ENCODE results near the gene MAPKAP1. TPM values are rescaled to one million over a fixed set of nuclear protein-coding genes. Genes with fewer than 3 reads are reported as not detected.
"Not testable (repeated sequence)": the region's sequence is repeated elsewhere in the genome, so short reads cannot be mapped to it uniquely, and the experiment has no call there.

MAPKAP1 gene
- total RNA-seq, 1 donor from 2014 or later, result 63.4 TPM

GRCh38 chr9:125406810-125407087 is 300.3 kb downstream of the MAPKAP1 start:
- peak overlapping the region; percentile 13 for H3K4me3 Mint-ChIP-seq
- TF ChIP-seq CTCF (conservative IDR thresholded peaks at IDR 0.05), result no peak
- H3K27ac Mint-ChIP-seq (ENCODE audit: unreplicated experiment), result peak overlapping the region; percentile 57
- H3K27me3 Mint-ChIP-seq (ENCODE audit: low read depth), result peaks cover 3% of the 10 kb centered on the region
- H3K9me3 Mint-ChIP-seq, result peaks cover 6% of the 10 kb centered on the region
- DNase-seq (ENCODE audit: low read depth, low spot score), result no peak
- H3K4me1 Mint-ChIP-seq, result peaks cover 13% of the 10 kb centered on the region
- peaks cover 4% of the 10 kb centered on the region for H3K36me3 Mint-ChIP-seq (ENCODE audit: low read depth)

GRCh38 chr9:125405938-125406809 is 300.8 kb downstream of the MAPKAP1 start:
- Mint-ChIP-seq H3K4me3 (peak overlapping the region; percentile 13), H3K27me3 (ENCODE audit: low read depth) (peaks cover 3% of the 10 kb centered on the region), H3K4me1 (peaks cover 13% of the 10 kb centered on the region), H3K9me3 (peaks cover 6% of the 10 kb centered on the region), H3K36me3 (ENCODE audit: low read depth) (peaks cover 4% of the 10 kb centered on the region), H3K27ac (ENCODE audit: unreplicated experiment) (no peak overlapping the region)
- DNase-seq (ENCODE audit: low read depth, low spot score), result no peak
- no peak for TF ChIP-seq CTCF (conservative IDR thresholded peaks at IDR 0.05)

GRCh38 chr9:125404733-125405132 is 302.3 kb downstream of the MAPKAP1 start:
- no peak overlapping the region for H3K27ac Mint-ChIP-seq (ENCODE audit: unreplicated experiment)
- peaks cover 7% of the 10 kb centered on the region for H3K4me1 Mint-ChIP-seq
- DNase-seq (ENCODE audit: low read depth, low spot score), result no peak
- H3K27me3 Mint-ChIP-seq (ENCODE audit: low read depth), result no peaks in the 10 kb centered on the region
- TF ChIP-seq CTCF (conservative IDR thresholded peaks at IDR 0.05), result no peak
- no peaks in the 10 kb centered on the region for H3K36me3 Mint-ChIP-seq (ENCODE audit: low read depth)
- H3K9me3 Mint-ChIP-seq, result peaks cover 2% of the 10 kb centered on the region
- H3K4me3 Mint-ChIP-seq, result no peak overlapping the region

DNA sequence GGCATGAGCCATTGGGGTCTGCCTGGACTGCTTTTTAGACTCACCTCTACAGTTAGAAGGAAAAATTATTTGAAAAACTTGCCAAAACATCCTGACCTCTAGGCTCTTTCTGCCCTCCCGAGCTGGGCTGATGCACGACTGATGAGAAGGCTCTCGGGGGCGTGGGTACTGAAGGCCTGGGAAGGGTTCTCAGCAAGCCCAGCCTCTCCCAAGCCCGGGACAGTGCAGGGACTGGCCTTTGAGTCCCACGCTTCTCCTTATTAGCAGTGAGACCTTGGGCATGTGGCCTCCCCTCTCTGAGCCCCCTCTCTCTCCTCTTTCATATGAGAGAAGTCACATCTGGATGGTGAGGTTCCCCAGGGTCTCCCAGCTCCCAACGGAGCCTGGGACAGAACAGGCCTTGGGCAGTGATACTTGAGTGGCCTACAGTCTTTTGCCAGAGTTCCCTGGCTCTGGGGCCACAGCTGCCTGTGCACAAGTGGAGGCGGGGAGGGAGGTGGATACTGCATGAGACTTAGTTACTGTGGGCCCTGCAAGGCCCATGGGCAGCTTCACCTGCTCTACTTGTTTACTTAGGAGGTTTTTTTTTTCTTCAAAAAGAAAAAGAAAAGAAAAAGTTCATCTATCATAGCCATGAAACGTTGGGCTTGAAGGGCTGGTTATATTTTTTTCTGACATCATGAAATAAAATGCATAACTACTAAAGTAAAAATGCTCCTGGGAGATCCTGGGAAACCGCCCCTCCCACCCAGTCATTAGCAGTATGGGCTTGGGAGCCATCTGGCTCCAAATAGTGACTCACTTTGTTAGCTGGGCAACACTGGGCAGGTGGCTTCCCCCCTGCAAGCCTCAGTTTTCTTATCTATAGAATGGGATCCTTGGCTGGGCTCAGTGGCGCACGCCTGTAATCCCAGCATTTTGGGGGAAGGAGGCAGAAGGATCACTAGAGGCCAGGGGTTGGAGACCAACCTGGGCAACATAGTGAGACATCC is 306.0 kb downstream of the MAPKAP1 start:
- H3K9me3 Mint-ChIP-seq, result no peaks in the 10 kb centered on the region
- no peak overlapping the region for H3K27ac Mint-ChIP-seq (ENCODE audit: unreplicated experiment)
- no peak overlapping the region for H3K4me3 Mint-ChIP-seq
- TF ChIP-seq CTCF (conservative IDR thresholded peaks at IDR 0.05), result no peak
- H3K4me1 Mint-ChIP-seq, result no peaks in the 10 kb centered on the region
- H3K36me3 Mint-ChIP-seq (ENCODE audit: low read depth), result no peaks in the 10 kb centered on the region
- H3K27me3 Mint-ChIP-seq (ENCODE audit: low read depth), result no peaks in the 10 kb centered on the region
- no peak for DNase-seq (ENCODE audit: low read depth, low spot score)

DNA sequence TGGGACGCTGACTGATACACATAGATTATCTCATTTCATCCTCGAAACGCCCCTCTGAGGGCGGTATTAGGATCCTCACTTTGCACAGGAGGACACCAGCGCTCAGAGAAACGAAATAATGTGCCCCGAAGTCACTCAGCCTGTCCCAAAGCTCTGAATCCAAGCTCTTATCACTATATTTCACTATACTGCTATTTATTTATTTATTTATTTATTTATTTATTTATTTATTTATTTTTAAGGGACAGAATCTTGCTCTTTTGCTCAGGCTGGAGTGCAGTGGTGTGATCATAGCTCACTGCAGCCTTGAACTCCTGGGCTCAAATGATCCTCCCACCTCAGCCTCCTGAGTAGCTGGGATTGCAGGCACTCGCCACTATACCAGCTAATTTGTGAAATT is 306.8 kb downstream of the MAPKAP1 start:
- H3K27ac Mint-ChIP-seq (ENCODE audit: unreplicated experiment); DNase-seq (ENCODE audit: low read depth, low spot score); H3K27me3 Mint-ChIP-seq (ENCODE audit: low read depth); H3K36me3 Mint-ChIP-seq (ENCODE audit: low read depth); H3K9me3 Mint-ChIP-seq; H3K4me1 Mint-ChIP-seq; H3K4me3 Mint-ChIP-seq: not testable (repeated sequence)

Data from neural crest cell (in vitro differentiated cells).